Fibroblast of skin of back (primary cell): ENCODE results near the gene GSTM3.
A peak's percentile ranks its signal among the peaks of the same experiment; 100 is the strongest.
"Not testable (repeated sequence)": the region's sequence is repeated elsewhere in the genome, so short reads cannot be mapped to it uniquely, and the experiment has no call there.

Experiments
- DNase-seq: peaks from one replicate; pipeline ENCODE4 v3.0.0-alpha.2; 2013

Gene GSTM3

DNA sequence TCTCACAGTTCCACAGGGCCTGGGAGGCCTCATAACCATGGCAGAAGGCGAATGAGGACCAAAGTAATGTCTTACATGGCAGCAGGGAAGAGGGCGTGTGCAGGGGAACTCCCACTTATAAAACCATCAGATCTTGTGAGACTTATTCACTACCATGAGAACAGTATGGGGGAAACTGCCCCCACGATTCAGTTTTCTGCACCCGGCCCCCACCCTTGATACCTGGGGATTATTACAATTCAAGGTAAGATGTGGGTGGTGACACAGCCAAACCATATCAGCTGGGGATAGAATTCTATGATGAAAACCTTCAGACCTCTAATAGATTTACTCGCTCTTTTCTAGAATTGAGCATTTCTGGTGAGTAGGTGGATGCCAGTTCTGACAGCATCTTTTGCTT is 46.4 kb downstream of the GSTM3 start:
- not testable (repeated sequence) for DNase-seq

DNA sequence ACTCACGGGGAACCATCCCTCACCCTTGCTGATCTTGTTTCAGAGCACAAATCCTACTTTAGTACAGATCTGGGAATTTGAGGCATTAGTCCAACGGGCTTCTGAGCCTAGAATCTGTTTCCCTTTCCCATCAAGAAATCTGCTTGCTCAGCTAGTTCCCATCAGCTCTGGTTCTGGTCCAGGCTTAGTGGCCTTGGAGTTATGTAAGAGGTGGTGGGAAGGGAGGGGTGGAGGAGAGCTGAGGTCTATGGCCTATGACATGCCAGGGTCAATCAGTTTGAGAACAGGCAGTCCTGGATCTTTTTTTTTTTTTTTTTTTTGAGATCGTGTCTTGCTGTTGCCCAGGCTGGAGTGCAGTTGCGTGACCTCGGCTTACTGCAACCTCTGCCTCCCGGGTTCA is 49.1 kb downstream of the GSTM3 start:
- DNase-seq = no peak

DNA sequence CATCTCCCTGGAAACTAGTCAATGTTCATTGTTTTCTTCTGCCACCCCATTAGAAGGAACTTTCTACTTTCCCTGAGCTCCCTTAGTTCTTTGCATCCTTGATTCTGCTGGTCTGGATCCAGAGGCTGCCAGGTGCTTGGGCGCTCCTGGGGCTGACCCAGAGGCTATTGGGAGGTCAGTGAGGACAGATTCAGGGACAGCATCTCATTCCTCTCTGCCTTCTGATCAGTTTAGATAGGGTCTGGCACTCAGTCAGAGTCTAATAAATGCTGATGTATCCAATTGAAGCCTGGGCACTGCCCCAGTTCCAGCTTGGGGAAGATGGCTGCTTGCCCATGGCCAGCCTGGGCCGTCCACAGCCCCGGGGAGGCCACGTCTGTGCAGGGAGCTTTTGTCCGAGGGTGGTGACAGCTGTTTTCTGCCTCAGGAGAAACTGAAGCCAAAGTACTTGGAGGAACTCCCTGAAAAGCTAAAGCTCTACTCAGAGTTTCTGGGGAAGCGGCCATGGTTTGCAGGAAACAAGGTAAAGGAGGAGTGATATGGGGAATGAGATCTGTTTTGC is 50.9 kb downstream of the GSTM3 start:
- no peak for DNase-seq

DNA sequence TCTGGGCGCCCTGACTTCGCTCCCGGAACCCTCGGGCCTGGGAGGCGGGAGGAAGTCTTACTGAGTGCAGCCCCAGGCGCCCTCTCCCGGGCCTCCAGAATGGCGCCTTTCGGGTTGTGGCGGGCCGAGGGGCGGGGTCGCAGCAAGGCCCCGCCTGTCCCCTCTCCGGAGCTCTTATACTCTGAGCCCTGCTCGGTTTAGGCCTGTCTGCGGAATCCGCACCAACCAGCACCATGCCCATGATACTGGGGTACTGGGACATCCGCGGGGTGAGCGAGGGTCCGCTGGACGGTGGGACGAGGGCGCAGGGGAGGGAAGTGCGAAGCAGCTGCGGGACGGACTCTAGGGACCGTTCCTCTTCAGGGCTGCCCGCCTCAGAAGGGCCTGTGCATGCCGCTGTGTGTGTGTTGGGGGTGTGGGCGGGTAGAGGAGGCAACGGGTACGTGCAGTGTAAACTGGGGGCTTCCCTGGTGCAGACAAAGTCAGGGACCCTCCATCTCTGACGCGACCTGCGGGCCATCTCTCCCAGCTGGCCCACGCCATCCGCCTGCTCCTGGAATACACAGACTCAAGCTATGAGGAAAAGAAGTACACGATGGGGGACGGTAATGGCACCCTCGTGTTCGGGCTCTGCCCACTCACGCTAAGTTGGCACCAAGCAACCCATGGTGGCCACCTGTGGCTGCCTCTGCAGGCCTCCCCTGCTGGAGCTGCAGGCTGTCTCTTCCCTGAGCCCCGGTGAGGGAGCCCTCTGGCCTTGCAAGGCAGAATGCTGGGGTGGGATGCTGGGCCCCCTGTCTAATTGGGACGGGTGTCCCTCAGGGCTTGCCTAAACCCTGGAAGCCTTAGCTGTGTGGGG is 53.0 kb downstream of the GSTM3 start, which contains the start of gene GSTM1:
Gene GSTM1, plus strand, starts transcription at position 177 of the 859 bp plus-strand sequence. Its CDS starts 57 bp downstream, at position 234.
- peak; percentile 80 for DNase-seq

DNA sequence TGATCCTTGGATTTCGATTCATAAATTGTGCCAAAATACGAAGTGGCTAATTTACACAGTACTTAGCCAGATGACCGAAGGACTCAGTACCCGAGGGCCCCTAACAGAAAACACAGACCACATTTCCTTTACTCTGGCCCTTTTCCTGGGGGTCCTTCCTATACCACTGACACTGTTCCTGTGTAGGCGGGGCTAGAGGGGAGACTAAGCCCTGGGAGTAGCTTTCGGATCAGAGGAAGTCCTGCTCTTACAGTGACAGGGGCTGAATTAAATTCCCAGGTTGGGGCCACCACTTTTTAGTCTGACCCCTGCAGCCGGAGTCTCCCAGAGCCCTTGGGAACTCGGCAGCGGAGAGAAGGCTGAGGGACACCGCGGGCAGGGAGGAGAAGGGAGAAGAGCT is 53.7 kb downstream of the GSTM3 start:
- DNase-seq = not testable (repeated sequence)

DNA sequence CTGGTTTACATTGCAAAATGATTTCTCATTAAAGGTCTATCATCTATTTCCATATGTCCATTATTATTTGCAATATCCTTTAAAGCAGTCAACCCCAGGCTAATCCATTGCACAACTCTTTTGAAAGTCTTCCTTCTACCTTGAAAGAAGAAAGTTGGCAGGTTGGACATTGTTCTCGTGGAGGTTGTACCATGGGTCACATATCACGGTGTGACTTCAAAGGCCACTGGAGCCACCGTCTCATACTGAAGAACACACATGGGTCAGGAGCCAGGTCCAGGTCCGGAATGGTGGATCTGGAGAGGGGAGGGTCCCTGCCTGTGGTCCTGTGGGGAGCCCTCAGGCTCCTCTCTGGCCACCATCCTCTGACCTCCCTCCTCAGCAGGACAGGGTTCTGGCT is 54.9 kb downstream of the GSTM3 start:
- not testable (repeated sequence) for DNase-seq

DNA sequence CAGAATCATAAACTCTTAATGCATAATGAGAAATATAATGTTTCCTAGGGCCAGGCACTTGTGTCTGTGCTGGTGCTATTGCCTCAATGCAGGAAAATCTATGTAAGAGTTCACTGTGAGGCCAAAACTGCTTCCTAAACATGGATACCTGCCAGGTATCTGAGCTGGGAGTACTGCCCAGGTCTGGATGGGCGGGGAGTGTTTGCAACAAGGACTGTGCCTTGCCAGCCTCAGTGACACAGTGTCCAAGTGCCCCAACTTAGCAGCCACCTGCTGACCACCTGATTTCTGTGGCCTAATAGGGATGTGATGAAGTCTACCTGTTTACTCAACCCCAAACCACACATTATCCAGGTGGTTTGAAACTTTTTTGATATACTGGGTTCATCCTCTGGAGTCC is 55.4 kb downstream of the GSTM3 start:
- not testable (repeated sequence) for DNase-seq

DNA sequence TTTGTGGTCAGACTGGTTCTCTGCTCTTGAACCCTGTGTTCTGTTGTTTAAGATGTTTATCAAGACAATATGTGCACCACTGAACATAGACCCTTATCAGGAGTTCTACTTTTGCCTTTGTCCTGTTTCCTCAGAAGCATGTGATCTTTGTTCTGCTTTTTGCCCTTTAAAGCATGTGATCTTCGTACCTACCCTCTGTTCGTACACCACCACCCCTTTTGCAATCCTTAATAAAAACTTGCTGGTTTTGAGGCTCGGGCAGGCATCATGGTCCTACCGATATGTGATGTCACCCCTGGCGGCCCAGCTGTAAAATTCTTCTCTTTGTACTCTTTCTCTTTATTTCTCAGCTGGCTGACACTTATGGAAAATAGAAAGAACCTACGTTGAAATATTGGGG is 56.1 kb downstream of the GSTM3 start:
- DNase-seq = not testable (repeated sequence)
